GM12878 (cell line): ENCODE results near the gene DERL3. TPM values are rescaled to one million over a fixed set of nuclear protein-coding genes. Genes with fewer than 3 reads are reported as not detected.

Experiments used
- ATAC-seq: fragments of 200-7000 bp; cut with Tn5 transposase; 3 replicates; pipeline ENCODE4 v1.9.1; 2020; ENCODE audit warnings: mild to moderate bottlenecking, moderate library complexity
- BruUV-seq: library from RNA; stranded (reverse); fragments of 400-500 nt; replicated peaks from 2 replicates; lab custom pipeline; 2021; lab: Mats Ljungman, UMichigan
- CTCF ChIA-PET: fragments of 300-600 bp; sonication (Branson Sonifier 250); formaldehyde crosslinking; extraction: SDS; loops from one replicate; lab custom pipeline; 2021; ENCODE audit warnings: inconsistent platforms; lab: Yijun Ruan, JAX
- POLR2A ChIA-PET: fragments of 350-600 bp; formaldehyde crosslinking; extraction: SDS; loops from one replicate; lab custom pipeline; 2021; ENCODE audit warnings: inconsistent platforms; lab: Charles Lee
- RAD21 ChIA-PET: fragments of 300-600 bp; sonication (Branson Sonifier 250); formaldehyde crosslinking; loops from one replicate; lab custom pipeline; 2023; ENCODE audit warnings: antibody characterized with exemption; ENCODE audit not compliant: unreplicated experiment; lab: Charles Lee
- SMC1A ChIA-PET: fragments of 300-600 bp; sonication (Branson Sonifier 250); formaldehyde crosslinking; loops from one replicate; lab custom pipeline; 2023; ENCODE audit not compliant: unreplicated experiment, uncharacterized antibody; lab: Charles Lee
- DNase-seq: peaks from one replicate; pipeline ENCODE4 v3.0.0-alpha.2; 2011; ENCODE audit warnings: low read depth, low spot score
- FAIRE-seq: peaks from 3 replicates; lab custom pipeline; 2011; peaks lifted over from hg19 to GRCh38; lab: Jason Lieb, UNC
- H2AFZ ChIP-seq: 2 replicates; pipeline ENCODE4 v1.6.0; 2011; ENCODE audit warnings: low read depth, low read length, control low read depth; ENCODE audit not compliant: control insufficient read depth
- H3K27ac ChIP-seq: 2 replicates; pipeline ENCODE4 v1.5.1; 2011; ENCODE audit warnings: control low read depth; ENCODE audit not compliant: control insufficient read depth, insufficient read depth
- H3K27me3 ChIP-seq, 2 experiments: replicated peaks in 1 of 2; 2 replicates each; pipeline versions ENCODE4 v1.6.0 to v1.6.1; 2011; ENCODE audit warnings: low read length in 1 of 2; ENCODE audit not compliant: control insufficient read depth in 2 of 2, insufficient read depth in 2 of 2
- H3K36me3 ChIP-seq, 2 experiments: 2 replicates each; pipeline ENCODE4 v1.5.1; 2011; ENCODE audit warnings: low read length in 1 of 2; ENCODE audit not compliant: control insufficient read depth in 2 of 2, insufficient read depth in 2 of 2
- H3K4me1 ChIP-seq: 2 replicates; pipeline ENCODE4 v1.6.1; 2011; ENCODE audit warnings: mild to moderate bottlenecking, low read length, moderate library complexity, mixed read lengths; ENCODE audit not compliant: control insufficient read depth, insufficient read depth
- H3K4me2 ChIP-seq: 2 replicates; pipeline ENCODE4 v1.6.0; 2011; ENCODE audit warnings: control low read depth; ENCODE audit not compliant: control insufficient read depth, insufficient read depth
- H3K4me3 ChIP-seq: fragments of 200-600 bp; sonication (generic); 2 replicates; pipeline ENCODE4 v1.5.1; 2016
- H3K79me2 ChIP-seq: 2 replicates; pipeline ENCODE4 v1.6.0; 2011; ENCODE audit warnings: low read length; ENCODE audit not compliant: control insufficient read depth, insufficient read depth
- H3K9ac ChIP-seq: 2 replicates; pipeline ENCODE4 v1.8.0; 2011; ENCODE audit warnings: low read length, control low read depth, mixed read lengths; ENCODE audit not compliant: control insufficient read depth, insufficient read depth
- H3K9me3 ChIP-seq: replicated peaks from 3 replicates; pipeline ENCODE4 v1.5.1; 2011; ENCODE audit warnings: mild to moderate bottlenecking, low read length; ENCODE audit not compliant: control insufficient read depth, insufficient read depth
- H4K20me1 ChIP-seq: 2 replicates; pipeline ENCODE4 v1.6.0; 2011; ENCODE audit not compliant: control insufficient read depth, insufficient read depth
- CREB1 ChIP-seq: IDR thresholded peaks from 2 replicates; pipeline ENCODE4 v1.6.1; 2012; ENCODE audit warnings: low read depth, mild to moderate bottlenecking, inconsistent platforms
- KAT2A ChIP-seq: conservative IDR thresholded peaks from 2 replicates; pipeline ENCODE4 v1.6.1; 2011; ENCODE audit warnings: low read depth, low read length; ENCODE audit not compliant: control insufficient read depth
- NRF1 ChIP-seq: conservative IDR thresholded peaks from 2 replicates; pipeline ENCODE4 v1.6.1; 2011; ENCODE audit warnings: mild to moderate bottlenecking, low read depth, low read length, improper control_type of control experiment
- PAX5 ChIP-seq: IDR thresholded peaks from 2 replicates; pipeline ENCODE4 v1.6.1; 2011; ENCODE audit warnings: low read depth, low read length, borderline replicate concordance
- RAD21 ChIP-seq: IDR thresholded peaks from 2 replicates; pipeline ENCODE4 v1.6.1; 2011; ENCODE audit warnings: mild to moderate bottlenecking, low read depth, low read length, moderate library complexity; ENCODE audit not compliant: insufficient read depth
- RB1 ChIP-seq: fragments of 450-650 bp; formaldehyde crosslinking; IDR thresholded peaks from 2 replicates; pipeline ENCODE4 v1.6.1; 2017; ENCODE audit warnings: mild to moderate bottlenecking, borderline replicate concordance
- RUNX3 ChIP-seq: IDR thresholded peaks from 2 replicates; pipeline ENCODE4 v1.6.1; 2012; ENCODE audit warnings: low read length, inconsistent platforms
- SIN3A ChIP-seq: IDR thresholded peaks from 2 replicates; pipeline ENCODE4 v1.6.1; 2012; ENCODE audit warnings: low read depth, low read length, improper control_type of control experiment
- SREBF1 ChIP-seq: IDR thresholded peaks from 2 replicates; pipeline ENCODE4 v1.6.1; 2012; ENCODE audit warnings: mild to moderate bottlenecking, low read length
- TCF7 ChIP-seq: IDR thresholded peaks from 2 replicates; pipeline ENCODE4 v1.6.1; 2014; ENCODE audit warnings: antibody characterized with exemption, borderline replicate concordance
- ZNF207 ChIP-seq: fragments of 450-650 bp; IDR thresholded peaks from 2 replicates; pipeline ENCODE4 v1.6.1; 2014; ENCODE audit warnings: antibody characterized with exemption, mild to moderate bottlenecking, borderline replicate concordance
- WGBS: methylation state at CpG from one replicate; pipeline ENCODE4 v1.1.6; 2016; ENCODE audit warnings: low lambda C conversion rate; ENCODE audit not compliant: insufficient replicate concordance, insufficient coverage; ENCODE audit errors: missing lambda C conversion rate; 5-methylcytosine and 5-hydroxymethylcytosine counted together
- in situ Hi-C: fragments of 300-500 bp; cut with MboI; formaldehyde crosslinking; loops from 9 replicates; pipeline ENCODE4 v1.14.3; 2018; ENCODE audit warnings: mixed read lengths
- intact Hi-C: fragments of 100-400 bp; cut with micrococcal nuclease; formaldehyde crosslinking; loops from one replicate; pipeline ENCODE4 v1.14.2; 2022; ENCODE audit not compliant: unreplicated experiment
- polyA plus RNA-seq, 11 experiments: library from polyadenylated mRNA; depleted of rRNA in 4 of 11; unstranded in 6 of 11; stranded (reverse) in 5 of 11; fragments of >200 nt; fragmentation: Nextera tagmentation in 4 of 11; fragmentation: Illumina TruSeq in 1 of 11; extraction: Ambion mirVana in 4 of 11; extraction: Trizol in 1 of 11; gene quantifications; 1 replicate in 1 of 11; 2 replicates in 10 of 11; pipeline versions ENCODE4 v1.2.1 to v1.2.3, GENCODE V29; 2011 to 2016; ENCODE audit warnings: inconsistent platforms in 2 of 11, missing spikeins in 2 of 11, low read depth in 1 of 11
- total RNA-seq, 4 experiments: library from RNA; depleted of rRNA in 3 of 4; stranded (reverse); fragments of >200 nt in 3 of 4; fragmentation: Illumina TruSeq in 1 of 4; extraction: Trizol in 1 of 4; gene quantifications; 2 replicates each; pipeline versions ENCODE4 v1.2.1 to v1.2.3, GENCODE V29; 2013 to 2021
- TF ChIP-seq, protein P1 (sequence below): fragments of 450-650 bp; IDR thresholded peaks from 2 replicates; pipeline ENCODE4 v1.6.1; 2016; ENCODE audit warnings: mild to moderate bottlenecking
- TF ChIP-seq, protein P2 (sequence below): fragments of 450-650 bp; IDR thresholded peaks from 2 replicates; pipeline ENCODE4 v1.6.1; 2016; ENCODE audit warnings: mild to moderate bottlenecking
- TF ChIP-seq, protein P3 (sequence below): fragments of 450-650 bp; IDR thresholded peaks from 2 replicates; pipeline ENCODE4 v1.6.1; 2014; ENCODE audit warnings: mild to moderate bottlenecking
- TF ChIP-seq, protein P4 (sequence below), 3 experiments: IDR thresholded peaks in 2 of 3; conservative IDR thresholded peaks in 1 of 3; 2 replicates each; pipeline ENCODE4 v1.5.1; 2011; ENCODE audit warnings: low read depth in 3 of 3, low read length in 3 of 3, mild to moderate bottlenecking in 3 of 3, control low read depth in 2 of 3, moderate library complexity in 2 of 3, inconsistent platforms in 1 of 3, mixed read lengths in 1 of 3; ENCODE audit not compliant: control insufficient read depth in 2 of 3, insufficient read depth in 1 of 3; ENCODE audit errors: extremely low read depth in 1 of 3

DERL3 gene
- total and polyA plus RNA-seq, 10 of the 15 experiments (the other 5 are each of a cell fraction or from before 2014, with no cell fraction given) = 4.1 to 52.4 (median 14.1) TPM

DNA sequence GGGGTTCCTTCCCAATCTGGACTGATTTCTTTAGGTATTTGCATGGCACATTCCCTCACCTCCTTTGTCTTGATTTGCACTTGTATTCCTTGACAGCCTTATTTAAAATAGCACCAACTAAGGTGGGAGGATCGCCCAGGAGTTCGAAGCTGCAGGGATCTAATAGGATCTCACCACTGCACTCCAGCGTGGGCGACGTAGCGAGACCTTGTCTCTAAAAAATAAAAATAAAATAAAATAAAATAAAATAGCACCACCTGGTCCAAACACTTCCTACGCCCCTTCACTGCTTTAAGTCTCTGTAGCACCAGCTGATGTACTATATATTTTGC, 19.6 kb upstream of the DERL3 start (continued):
- TF ChIP-seq KAT2A = no peak
- no peak for TF ChIP-seq TCF7

DNA sequence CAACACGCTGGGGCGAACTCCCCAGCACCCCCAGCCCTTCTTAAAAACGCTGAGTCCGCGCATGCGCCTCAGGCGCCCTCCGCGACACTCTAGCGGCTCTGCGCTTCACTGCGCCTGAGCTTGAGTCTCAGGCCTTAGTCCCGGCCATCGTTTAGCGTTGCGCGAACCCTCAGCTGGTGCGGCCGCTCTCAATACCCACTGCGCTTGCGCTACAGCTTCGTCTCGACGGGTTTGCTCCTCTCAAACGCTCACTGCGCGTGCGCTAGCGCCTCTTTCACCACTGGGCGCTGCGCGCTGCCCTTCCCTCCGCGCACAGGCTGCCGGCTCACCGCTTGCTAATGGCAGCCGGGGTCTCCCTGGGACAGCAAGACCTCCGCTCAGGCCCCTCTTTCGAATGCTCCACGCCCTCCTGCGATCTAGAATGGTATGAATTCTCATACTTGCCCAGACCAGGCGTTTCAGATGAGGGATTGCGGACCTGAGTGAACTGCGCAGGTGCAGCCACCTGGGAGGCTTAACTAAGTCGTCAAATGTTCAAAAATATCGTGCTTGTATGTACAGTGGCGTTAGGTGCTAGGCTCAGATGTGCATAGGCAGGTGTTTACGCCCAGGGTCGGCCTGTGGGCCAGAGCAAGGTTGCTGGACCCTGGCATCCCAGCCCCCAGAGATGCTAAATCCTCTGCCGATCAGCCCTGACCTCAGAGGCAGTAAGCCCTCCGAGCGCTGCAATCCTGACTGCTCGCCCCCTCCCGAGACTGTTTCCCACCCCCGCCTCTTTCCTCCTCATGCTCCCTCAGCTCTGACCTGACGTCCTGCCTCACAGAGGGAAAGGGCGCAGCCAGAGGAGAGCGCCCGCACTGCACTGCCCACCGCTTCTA, 19.0 kb upstream of the DERL3 start, which contains the start of gene SLC2A11:
Gene SLC2A11, plus strand, starts transcription at position 270 of the 878 bp plus-strand sequence. Its CDS starts 125 bp downstream, at position 395.
- in situ Hi-C loops = no loop called here
- peaks cover 11% of the 10 kb centered on the region for H3K4me1 ChIP-seq
- H3K4me2 ChIP-seq = peak within 1 kb of the TSS; percentile 98
- H3K27me3 ChIP-seq = no peaks in the 10 kb centered on the region
- H3K27ac ChIP-seq = peak within 1 kb of the TSS; percentile 91
- no peaks in the 10 kb centered on the region for H3K36me3 ChIP-seq
- no peaks in the 10 kb centered on the region for H3K9me3 ChIP-seq
- peak within 1 kb of the TSS; percentile 89 for H3K4me3 ChIP-seq
- H3K9ac ChIP-seq = peak within 1 kb of the TSS; percentile 94
- SMC1A ChIA-PET = interaction anchor here (0.7 to 3.0 kb wide), 15 partner anchors 8 to 385 kb away, joined by 3 to 18 read pairs (median 4); partner anchors contain the start of genes CHCHD10, DERL3 and MIF
- WGBS = under 1% methylated on average over 41 of the region's 60 CpGs
- no TSS peak for BruUV-seq
- FAIRE-seq (peak; percentile 76), DNase-seq (peak; percentile 96), ATAC-seq (peak; percentile 97)
- CTCF ChIA-PET = interaction anchor here (0.7 to 2.9 kb wide), 19 partner anchors 8 to 299 kb away, joined by 3 to 45 read pairs (median 4); partner anchors contain the start of genes CHCHD10 and MIF
- POLR2A ChIA-PET = interaction anchor here (0.5 to 3.7 kb wide), 19 partner anchors 10 to 713 kb away, joined by 3 to 41 read pairs (median 4); partner anchors contain the start of genes MIF and SMARCB1
- intact Hi-C loops = no loop called here
- no peaks in the 10 kb centered on the region for H4K20me1 ChIP-seq
- RAD21 ChIA-PET = interaction anchor here (0.6 to 3.4 kb wide), 17 partner anchors 8 to 1005 kb away, joined by 3 to 30 read pairs (median 4); partner anchors contain the start of genes C22orf15, CABIN1, CHCHD10 and DERL3
- H3K79me2 ChIP-seq = peaks cover 7% of the 10 kb centered on the region
- peak within 1 kb of the TSS; percentile 100 for H2AFZ ChIP-seq
- TF ChIP-seq, protein P1, sequence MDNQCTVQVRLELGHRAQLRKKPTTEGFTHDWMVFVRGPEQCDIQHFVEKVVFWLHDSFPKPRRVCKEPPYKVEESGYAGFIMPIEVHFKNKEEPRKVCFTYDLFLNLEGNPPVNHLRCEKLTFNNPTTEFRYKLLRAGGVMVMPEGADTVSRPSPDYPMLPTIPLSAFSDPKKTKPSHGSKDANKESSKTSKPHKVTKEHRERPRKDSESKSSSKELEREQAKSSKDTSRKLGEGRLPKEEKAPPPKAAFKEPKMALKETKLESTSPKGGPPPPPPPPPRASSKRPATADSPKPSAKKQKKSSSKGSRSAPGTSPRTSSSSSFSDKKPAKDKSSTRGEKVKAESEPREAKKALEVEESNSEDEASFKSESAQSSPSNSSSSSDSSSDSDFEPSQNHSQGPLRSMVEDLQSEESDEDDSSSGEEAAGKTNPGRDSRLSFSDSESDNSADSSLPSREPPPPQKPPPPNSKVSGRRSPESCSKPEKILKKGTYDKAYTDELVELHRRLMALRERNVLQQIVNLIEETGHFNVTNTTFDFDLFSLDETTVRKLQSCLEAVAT = no peak; the same call in 1 of the 2 replicates
- peak; percentile 93 for TF ChIP-seq PAX5
- TF ChIP-seq RAD21 = no peak
- TF ChIP-seq CREB1 = peak; percentile 8; the same call in 1 of the 2 replicates
- TF ChIP-seq NRF1 = peak; percentile 100
- no peak for TF ChIP-seq RUNX3
- TF ChIP-seq, protein P2, sequence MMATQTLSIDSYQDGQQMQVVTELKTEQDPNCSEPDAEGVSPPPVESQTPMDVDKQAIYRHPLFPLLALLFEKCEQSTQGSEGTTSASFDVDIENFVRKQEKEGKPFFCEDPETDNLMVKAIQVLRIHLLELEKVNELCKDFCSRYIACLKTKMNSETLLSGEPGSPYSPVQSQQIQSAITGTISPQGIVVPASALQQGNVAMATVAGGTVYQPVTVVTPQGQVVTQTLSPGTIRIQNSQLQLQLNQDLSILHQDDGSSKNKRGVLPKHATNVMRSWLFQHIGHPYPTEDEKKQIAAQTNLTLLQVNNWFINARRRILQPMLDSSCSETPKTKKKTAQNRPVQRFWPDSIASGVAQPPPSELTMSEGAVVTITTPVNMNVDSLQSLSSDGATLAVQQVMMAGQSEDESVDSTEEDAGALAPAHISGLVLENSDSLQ = peak; percentile 4; the same call in 1 of the 2 replicates
- TF ChIP-seq, protein P3, sequence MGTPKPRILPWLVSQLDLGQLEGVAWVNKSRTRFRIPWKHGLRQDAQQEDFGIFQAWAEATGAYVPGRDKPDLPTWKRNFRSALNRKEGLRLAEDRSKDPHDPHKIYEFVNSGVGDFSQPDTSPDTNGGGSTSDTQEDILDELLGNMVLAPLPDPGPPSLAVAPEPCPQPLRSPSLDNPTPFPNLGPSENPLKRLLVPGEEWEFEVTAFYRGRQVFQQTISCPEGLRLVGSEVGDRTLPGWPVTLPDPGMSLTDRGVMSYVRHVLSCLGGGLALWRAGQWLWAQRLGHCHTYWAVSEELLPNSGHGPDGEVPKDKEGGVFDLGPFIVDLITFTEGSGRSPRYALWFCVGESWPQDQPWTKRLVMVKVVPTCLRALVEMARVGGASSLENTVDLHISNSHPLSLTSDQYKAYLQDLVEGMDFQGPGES = 0 out of 2 replicates have a peak, but pooled peaks have one; percentile 11
- peak; percentile 50; the same call in 1 of the 2 replicates for TF ChIP-seq RB1
- TF ChIP-seq SIN3A = 0 out of 2 replicates have a peak, but pooled peaks have one; percentile 77
- no peak for TF ChIP-seq SREBF1
- TF ChIP-seq ZNF207 = peak; percentile 30; the same call in 1 of the 2 replicates
- TF ChIP-seq, protein P4, sequence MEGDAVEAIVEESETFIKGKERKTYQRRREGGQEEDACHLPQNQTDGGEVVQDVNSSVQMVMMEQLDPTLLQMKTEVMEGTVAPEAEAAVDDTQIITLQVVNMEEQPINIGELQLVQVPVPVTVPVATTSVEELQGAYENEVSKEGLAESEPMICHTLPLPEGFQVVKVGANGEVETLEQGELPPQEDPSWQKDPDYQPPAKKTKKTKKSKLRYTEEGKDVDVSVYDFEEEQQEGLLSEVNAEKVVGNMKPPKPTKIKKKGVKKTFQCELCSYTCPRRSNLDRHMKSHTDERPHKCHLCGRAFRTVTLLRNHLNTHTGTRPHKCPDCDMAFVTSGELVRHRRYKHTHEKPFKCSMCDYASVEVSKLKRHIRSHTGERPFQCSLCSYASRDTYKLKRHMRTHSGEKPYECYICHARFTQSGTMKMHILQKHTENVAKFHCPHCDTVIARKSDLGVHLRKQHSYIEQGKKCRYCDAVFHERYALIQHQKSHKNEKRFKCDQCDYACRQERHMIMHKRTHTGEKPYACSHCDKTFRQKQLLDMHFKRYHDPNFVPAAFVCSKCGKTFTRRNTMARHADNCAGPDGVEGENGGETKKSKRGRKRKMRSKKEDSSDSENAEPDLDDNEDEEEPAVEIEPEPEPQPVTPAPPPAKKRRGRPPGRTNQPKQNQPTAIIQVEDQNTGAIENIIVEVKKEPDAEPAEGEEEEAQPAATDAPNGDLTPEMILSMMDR (IDR thresholded peaks at IDR 0.05 in 2 of 3, conservative IDR thresholded peaks at IDR 0.05 in 1 of 3; ENCODE audit: control insufficient read depth in 2 of 3, extremely low read depth in 1 of 3, insufficient read depth in 1 of 3, low read depth in 3 of 3, low read length in 3 of 3) = peak; percentile 17 to 39 (median 26); a peak in 2 of 6 replicates
